Right lobe of liver (tissue), 6 donors: ENCODE data around the gene KIF25. TPM values are rescaled to one million over a fixed set of nuclear protein-coding genes. Genes with fewer than 3 reads are reported as not detected.

Experiments
- ATAC-seq, 4 donors: fragments of 200-7000 bp; cut with Tn5 transposase; one replicate each; pipeline ENCODE4 v1.9.1; 2020; ENCODE audit warnings: mild to moderate bottlenecking in 4 of 4, moderate library complexity in 4 of 4
- DNase-seq, 3 donors: peaks; one replicate each; pipeline ENCODE4 v3.0.0-alpha.2; 2020
- H3K27ac ChIP-seq, 3 donors: fragments of 200-600 bp; one replicate each; pipeline ENCODE4 v1.8.0; 2022
- H3K27me3 ChIP-seq, 2 donors: fragments of 200-600 bp; one replicate each; pipeline ENCODE4 v1.8.0; 2022
- H3K36me3 ChIP-seq, 4 donors: fragments of 200-600 bp; sonication (generic) in 1 of 4; one replicate each; pipeline versions ENCODE4 v1.5.1 to v1.8.0; 2017 to 2022; ENCODE audit warnings: control low read depth in 1 of 4
- H3K4me1 ChIP-seq, 4 donors: fragments of 200-600 bp; sonication (generic) in 1 of 4; one replicate each; pipeline versions ENCODE4 v1.5.1 to v1.8.0; 2017 to 2022; ENCODE audit warnings: control low read depth in 1 of 4
- H3K4me3 ChIP-seq, 3 donors: fragments of 200-600 bp; one replicate each; pipeline ENCODE4 v1.8.0; 2022
- H3K9me3 ChIP-seq, 4 donors: fragments of 200-600 bp; sonication (generic) in 1 of 4; one replicate each; pipeline versions ENCODE4 v1.5.1 to v1.8.0; 2017 to 2022; ENCODE audit warnings: control low read depth in 1 of 4
- POLR2A ChIP-seq: fragments of 450-650 bp; IDR thresholded peaks from one replicate; pipeline ENCODE4 v1.6.1; 2017; ENCODE audit warnings: antibody characterized with exemption, mild to moderate bottlenecking
- WGBS: methylation state at CpG from one replicate; pipeline ENCODE4 v1.1.6; 2018; ENCODE audit warnings: low coverage, low lambda C conversion rate; ENCODE audit not compliant: insufficient coverage; ENCODE audit errors: missing lambda C conversion rate; 5-methylcytosine and 5-hydroxymethylcytosine counted together
- intact Hi-C, 2 donors: fragments of 100-400 bp; cut with DNase I; formaldehyde crosslinking; loops; one replicate each; pipeline versions ENCODE4 v1.11.2 to v1.14.1; 2022
- total RNA-seq, 6 experiments: library from RNA; depleted of rRNA in 2 of 6; stranded (reverse); fragments of >200 nt in 2 of 6; fragmentation: NEBNext Ultra II Directional in 3 of 6; extraction: Animal tissue kit (Norgen Biotek cat#: 25700) in 3 of 6; gene quantifications; one replicate each; pipeline versions ENCODE4 v1.1.0 to v1.2.4, GENCODE V29; 2016 to 2023
- TF ChIP-seq, protein P1 (sequence below), 4 donors: fragments of 200-600 bp in 3 of 4; fragments of 450-650 bp in 1 of 4; IDR thresholded peaks; one replicate each; pipeline versions ENCODE4 v1.5.1 to v1.8.0; 2016 to 2022; ENCODE audit warnings: antibody characterized with exemption in 4 of 4, mild to moderate bottlenecking in 2 of 4
- donor health status: DM: no; HTN: yes; CAD: no.
- donor health status: DM: no; HTN: no; CAD: no.
- donor health status: DM: no; HTN: no; CAD: no.
- donor health status: DM: no; HTN: yes; CAD: no.
- donor health status: DM: no; HTN: yes; CAD: no.

Gene KIF25
- total RNA-seq, 6 experiments from 2014 or later = 0.15 TPM; not detected in 5

DNA sequence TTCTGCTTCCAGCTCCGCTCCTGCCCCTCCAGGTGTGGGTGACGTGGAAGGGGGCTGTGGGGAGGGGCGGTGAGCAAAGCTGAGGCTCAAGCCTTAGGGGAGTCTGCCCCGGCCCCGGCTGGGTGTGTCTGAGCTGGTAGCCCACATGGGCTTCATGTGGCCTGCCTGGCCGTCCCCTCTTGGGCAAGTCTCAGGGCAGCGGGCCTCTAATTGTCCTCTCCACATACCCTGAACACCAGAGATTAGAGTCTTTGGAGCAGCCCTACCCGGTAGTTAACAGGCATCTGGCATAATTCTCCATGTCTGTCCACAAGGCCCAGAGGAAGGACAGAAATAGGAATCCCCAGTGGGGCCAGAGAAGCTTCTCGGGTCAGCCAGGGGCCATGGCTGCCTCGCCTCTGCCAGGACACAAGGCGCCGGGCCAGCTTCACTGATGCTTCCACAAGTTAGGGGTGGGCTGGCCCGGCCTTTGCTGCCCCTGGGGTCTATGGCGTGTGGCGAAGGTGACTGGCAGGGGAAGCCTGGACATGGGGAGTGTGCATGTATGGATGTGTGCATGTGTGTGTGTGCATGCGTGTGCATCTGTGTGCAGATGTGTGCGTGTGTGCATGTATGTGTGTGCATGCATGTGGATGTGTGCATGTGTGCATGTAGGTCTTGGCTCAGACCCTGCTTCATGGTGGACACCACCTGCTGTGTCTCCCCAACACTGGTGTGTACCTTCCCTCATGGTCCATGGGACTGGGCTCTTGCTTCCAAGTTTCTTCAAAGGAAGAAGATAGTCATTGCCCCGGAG lies 57.5 kb downstream of the KIF25 start:
- TF ChIP-seq, protein P1, sequence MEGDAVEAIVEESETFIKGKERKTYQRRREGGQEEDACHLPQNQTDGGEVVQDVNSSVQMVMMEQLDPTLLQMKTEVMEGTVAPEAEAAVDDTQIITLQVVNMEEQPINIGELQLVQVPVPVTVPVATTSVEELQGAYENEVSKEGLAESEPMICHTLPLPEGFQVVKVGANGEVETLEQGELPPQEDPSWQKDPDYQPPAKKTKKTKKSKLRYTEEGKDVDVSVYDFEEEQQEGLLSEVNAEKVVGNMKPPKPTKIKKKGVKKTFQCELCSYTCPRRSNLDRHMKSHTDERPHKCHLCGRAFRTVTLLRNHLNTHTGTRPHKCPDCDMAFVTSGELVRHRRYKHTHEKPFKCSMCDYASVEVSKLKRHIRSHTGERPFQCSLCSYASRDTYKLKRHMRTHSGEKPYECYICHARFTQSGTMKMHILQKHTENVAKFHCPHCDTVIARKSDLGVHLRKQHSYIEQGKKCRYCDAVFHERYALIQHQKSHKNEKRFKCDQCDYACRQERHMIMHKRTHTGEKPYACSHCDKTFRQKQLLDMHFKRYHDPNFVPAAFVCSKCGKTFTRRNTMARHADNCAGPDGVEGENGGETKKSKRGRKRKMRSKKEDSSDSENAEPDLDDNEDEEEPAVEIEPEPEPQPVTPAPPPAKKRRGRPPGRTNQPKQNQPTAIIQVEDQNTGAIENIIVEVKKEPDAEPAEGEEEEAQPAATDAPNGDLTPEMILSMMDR (IDR thresholded peaks at IDR 0.05) = no peak
- no peak for TF ChIP-seq POLR2A
- Histone ChIP-seq H3K27me3 (no peaks in the 10 kb centered on the region), H3K4me1 (no peaks in the 10 kb centered on the region), H3K9me3 (no peaks in the 10 kb centered on the region), H3K27ac (no peak overlapping the region), H3K36me3 (no peaks in the 10 kb centered on the region), H3K4me3 (no peak overlapping the region)
- ATAC-seq (no peak), DNase-seq (peak in 1 of 3 donors; percentile 52)
- 78% methylated on average over 5 of the region's 18 CpGs for WGBS
- intact Hi-C loops = no loop called here

DNA sequence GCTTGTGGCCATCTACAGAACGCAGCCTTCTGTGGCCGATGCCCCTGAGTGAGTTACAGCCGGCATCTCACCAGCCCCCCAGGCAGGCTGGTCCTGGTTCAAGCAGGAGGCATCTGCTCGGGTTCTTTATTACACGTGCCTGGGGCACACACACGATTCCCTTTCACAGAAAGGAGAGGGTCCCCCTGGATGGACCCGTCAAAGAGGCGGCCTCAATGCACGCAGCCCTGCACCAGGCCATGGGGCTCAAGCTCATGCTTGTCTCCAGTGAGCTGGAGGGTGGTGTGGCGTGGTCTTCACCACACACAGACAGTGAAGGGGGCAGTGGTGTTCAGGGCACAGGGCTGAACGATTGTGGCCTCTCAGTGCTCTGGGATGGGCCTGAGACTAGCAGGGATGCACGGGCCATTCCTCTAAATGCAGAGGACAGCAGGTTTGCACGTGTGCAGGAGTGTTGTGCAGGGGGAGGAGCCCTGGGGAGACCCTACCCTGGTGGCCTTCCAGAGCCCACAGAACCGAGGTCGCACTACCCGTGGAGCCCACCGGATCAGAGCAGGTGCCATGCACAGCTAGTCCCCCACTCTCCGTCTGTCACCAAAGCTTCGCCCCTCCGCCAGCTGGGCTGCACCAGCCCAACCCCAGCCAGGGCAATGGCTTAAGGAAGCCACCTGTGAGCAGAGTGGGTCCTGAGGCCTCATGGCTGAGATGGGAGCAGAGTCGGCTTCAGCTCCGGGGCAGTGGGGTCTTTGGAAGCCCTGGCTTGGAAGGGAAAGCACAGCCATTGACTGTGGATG lies 58.4 kb downstream of the KIF25 start:
- WGBS = 87% methylated on average over 3 of the region's 22 CpGs
- Histone ChIP-seq H3K27me3 (no peaks in the 10 kb centered on the region), H3K4me1 (no peaks in the 10 kb centered on the region), H3K4me3 (no peak overlapping the region), H3K36me3 (no peaks in the 10 kb centered on the region), H3K9me3 (no peaks in the 10 kb centered on the region), H3K27ac (no peak overlapping the region)
- no peak for DNase-seq
- no peak for TF ChIP-seq POLR2A
- TF ChIP-seq, protein P1 (IDR thresholded peaks at IDR 0.05) = no peak
- intact Hi-C loops = no loop called here
- ATAC-seq = no peak

DNA sequence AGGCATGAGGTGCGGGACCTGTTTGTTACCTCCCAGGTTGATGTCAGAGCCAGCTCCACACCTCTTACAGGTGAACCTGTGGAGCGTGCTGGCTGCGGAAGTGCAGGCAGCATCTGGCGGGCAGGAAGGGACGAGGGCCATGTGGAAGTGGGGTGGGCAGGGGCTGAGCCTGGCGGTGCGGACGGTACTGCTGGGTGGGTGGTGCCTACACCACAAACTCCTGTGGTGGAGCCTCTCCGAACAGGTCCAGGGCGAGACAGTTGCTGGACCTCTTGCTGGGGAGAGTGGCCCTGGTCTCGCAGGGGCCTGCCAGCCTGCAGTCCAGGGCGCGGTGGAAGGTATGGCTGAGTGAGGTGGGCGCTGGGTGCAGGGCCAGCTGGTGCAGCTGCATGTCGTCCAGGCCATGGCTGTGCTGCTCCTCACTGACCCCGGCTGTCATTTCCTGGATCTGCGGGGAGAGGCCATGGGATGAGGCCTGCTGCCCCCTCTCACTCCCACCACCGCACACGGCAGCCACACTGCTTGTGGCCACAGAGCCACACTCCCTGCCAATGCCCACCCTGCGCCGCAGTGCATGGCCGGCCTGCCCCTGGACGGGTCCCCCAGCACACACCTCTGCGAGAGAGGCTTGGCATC lies 59.5 kb downstream of the KIF25 start:
- Histone ChIP-seq H3K27ac (no peak overlapping the region), H3K36me3 (no peaks in the 10 kb centered on the region), H3K27me3 (no peaks in the 10 kb centered on the region), H3K4me3 (no peak overlapping the region), H3K4me1 (no peaks in the 10 kb centered on the region), H3K9me3 (no peaks in the 10 kb centered on the region)
- ATAC-seq = no peak
- intact Hi-C loops = no loop called here
- WGBS = no CpG with 5 or more reads among the region's 24 CpGs
- DNase-seq = no peak
- TF ChIP-seq, protein P1 (IDR thresholded peaks at IDR 0.05) = no peak

DNA sequence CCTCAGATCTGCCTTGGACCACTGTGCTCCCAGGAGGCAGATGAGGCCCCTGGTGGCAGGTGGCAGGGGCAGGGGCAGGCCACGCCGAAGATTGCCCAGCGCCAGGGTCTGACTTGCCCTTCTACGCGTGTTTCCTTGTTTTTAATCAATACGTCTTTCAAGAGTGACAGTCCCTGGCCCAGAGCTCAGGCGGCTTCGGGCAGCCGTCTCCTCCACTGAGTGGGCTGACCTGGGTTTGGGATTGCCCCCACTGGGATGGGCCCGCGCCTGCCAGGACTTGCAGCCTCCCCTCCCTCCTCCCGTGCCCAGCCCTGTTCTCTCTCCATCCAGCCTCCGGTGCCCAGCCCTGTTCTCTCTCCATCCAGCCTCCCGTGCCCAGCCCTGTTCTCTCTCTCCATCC lies 60.4 kb downstream of the KIF25 start:
- no peaks in the 10 kb centered on the region for H3K9me3 ChIP-seq
- intact Hi-C loops = no loop called here
- H3K27me3 ChIP-seq = no peaks in the 10 kb centered on the region
- H3K27ac ChIP-seq = no peak overlapping the region
- no peak overlapping the region for H3K4me3 ChIP-seq
- WGBS = 90% methylated on average over 7 of the region's 14 CpGs
- TF ChIP-seq POLR2A = no peak
- TF ChIP-seq, protein P1 (IDR thresholded peaks at IDR 0.05) = no peak
- H3K4me1 ChIP-seq = no peaks in the 10 kb centered on the region
- ATAC-seq (no peak), DNase-seq (no peak)
- no peaks in the 10 kb centered on the region for H3K36me3 ChIP-seq
